Hepatocyte (in vitro differentiated cells): ENCODE measurements around the gene LAPTM5. TPM values are rescaled to one million over a fixed set of nuclear protein-coding genes. Genes with fewer than 3 reads are reported as not detected.

ENCODE experiments used
- DNase-seq: peaks from one replicate; pipeline ENCODE4 v3.0.0-alpha.2; 2016; ENCODE audit warnings: low spot score
- H2AFZ ChIP-seq: fragments of 200-600 bp; sonication (generic); 2 replicates; pipeline ENCODE4 v1.6.0; 2016; ENCODE audit warnings: antibody characterized with exemption, mild to moderate bottlenecking
- H3K27ac ChIP-seq: fragments of 200-600 bp; sonication (generic); 2 replicates; pipeline ENCODE4 v1.5.1; 2016; ENCODE audit warnings: mild to moderate bottlenecking
- H3K27me3 ChIP-seq: fragments of 200-600 bp; sonication (generic); 2 replicates; pipeline ENCODE4 v1.6.1; 2016
- H3K36me3 ChIP-seq: fragments of 200-600 bp; sonication (generic); replicated peaks from 2 replicates; pipeline ENCODE4 v1.5.1; 2016; ENCODE audit warnings: low read depth; ENCODE audit not compliant: insufficient read depth
- H3K4me1 ChIP-seq: fragments of 200-600 bp; sonication (generic); 2 replicates; pipeline ENCODE4 v1.5.1; 2016; ENCODE audit warnings: mild to moderate bottlenecking, moderate library complexity; ENCODE audit not compliant: insufficient read depth
- H3K4me2 ChIP-seq: fragments of 200-600 bp; sonication (generic); 2 replicates; pipeline ENCODE4 v1.6.0; 2016
- H3K4me3 ChIP-seq: fragments of 200-600 bp; sonication (generic); 2 replicates; pipeline ENCODE4 v1.5.1; 2016; ENCODE audit warnings: mild to moderate bottlenecking
- H3K79me2 ChIP-seq: fragments of 200-600 bp; sonication (generic); 2 replicates; pipeline ENCODE4 v1.6.0; 2017; ENCODE audit warnings: mild to moderate bottlenecking
- H3K9me2 ChIP-seq: fragments of 200-600 bp; sonication (generic); replicated peaks from 2 replicates; pipeline ENCODE4 v1.6.0; 2017; ENCODE audit warnings: mild to moderate bottlenecking; ENCODE audit not compliant: insufficient read depth
- H3K9me3 ChIP-seq: fragments of 200-600 bp; sonication (generic); 2 replicates; pipeline ENCODE4 v1.5.1; 2016; ENCODE audit warnings: low read depth, mild to moderate bottlenecking
- H4K20me1 ChIP-seq: fragments of 200-600 bp; sonication (generic); 2 replicates; pipeline ENCODE4 v1.6.0; 2016; ENCODE audit warnings: mild to moderate bottlenecking; ENCODE audit not compliant: insufficient read depth, poor library complexity, severe bottlenecking
- EZH2 ChIP-seq: fragments of 200-600 bp; sonication (generic); IDR thresholded peaks from 2 replicates; pipeline ENCODE4 v1.6.1; 2016; ENCODE audit warnings: antibody characterized with exemption, mild to moderate bottlenecking, borderline replicate concordance
- EZH2phosphoT487 ChIP-seq: fragments of 200-600 bp; sonication (generic); IDR thresholded peaks from one replicate; pipeline ENCODE4 v1.6.1; 2018; ENCODE audit warnings: antibody characterized with exemption, mild to moderate bottlenecking, low read depth, moderate library complexity; ENCODE audit not compliant: unreplicated experiment, severe bottlenecking
- WGBS: methylation state at CpG from one replicate; pipeline ENCODE4 v1.1.6; 2016; ENCODE audit warnings: low lambda C conversion rate; ENCODE audit errors: missing lambda C conversion rate; 5-methylcytosine and 5-hydroxymethylcytosine counted together
- polyA plus RNA-seq: library from polyadenylated mRNA; unstranded; fragments of >200 nt; fragmentation: Nextera tagmentation; extraction: Ambion mirVana; gene quantifications from 2 replicates; pipeline ENCODE4 v1.2.1, GENCODE V29; 2016
- total RNA-seq: library from RNA; depleted of rRNA; stranded (reverse); fragments of >200 nt; gene quantifications from 2 replicates; pipeline ENCODE4 v1.2.3, GENCODE V29; 2014
- TF ChIP-seq, protein P1 (sequence below): fragments of 200-600 bp; sonication (generic); IDR thresholded peaks from 2 replicates; pipeline ENCODE4 v1.5.1; 2016; ENCODE audit warnings: antibody characterized with exemption, mild to moderate bottlenecking; ENCODE audit not compliant: poor library complexity

LAPTM5 gene
- total and polyA plus RNA-seq, 2 experiments from 2014 or later, result 2.6 to 3.2 TPM

DNA sequence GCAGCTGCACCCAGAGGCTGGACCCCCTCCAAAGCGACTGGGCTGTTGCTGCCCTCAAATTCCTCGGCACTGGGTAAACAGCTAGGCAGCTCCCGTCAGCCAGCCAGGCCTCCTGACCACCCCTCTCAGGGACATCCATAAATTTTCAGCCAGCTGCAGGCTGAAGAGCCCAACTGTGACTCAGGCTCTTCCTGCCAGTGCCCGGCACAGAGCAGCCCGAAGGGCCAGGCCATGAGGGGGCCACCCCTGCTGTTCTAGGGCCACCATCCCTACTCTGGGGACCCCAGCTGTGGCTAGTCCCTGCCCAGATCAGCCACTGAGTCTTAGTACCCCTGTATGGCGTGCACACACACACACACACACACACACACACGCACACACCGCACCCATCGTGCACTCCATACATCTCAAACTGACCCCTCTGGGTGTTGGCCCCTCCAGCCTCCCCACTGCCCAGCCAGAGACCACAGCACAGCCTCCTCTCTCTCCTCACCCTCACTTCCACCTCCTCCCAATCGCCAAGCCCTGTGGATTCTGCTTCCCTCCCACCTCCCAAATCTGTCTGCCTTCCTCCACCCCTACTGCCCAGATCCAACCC lies 6.2 kb upstream of the LAPTM5 start:
- no peaks in the 10 kb centered on the region for H3K36me3 ChIP-seq
- H3K4me1 ChIP-seq, result peaks cover 8% of the 10 kb centered on the region
- no peak overlapping the region for H3K27ac ChIP-seq
- no peak overlapping the region for H3K4me2 ChIP-seq
- no peak for TF ChIP-seq EZH2phosphoT487
- TF ChIP-seq EZH2, result no peak
- TF ChIP-seq, protein P1, sequence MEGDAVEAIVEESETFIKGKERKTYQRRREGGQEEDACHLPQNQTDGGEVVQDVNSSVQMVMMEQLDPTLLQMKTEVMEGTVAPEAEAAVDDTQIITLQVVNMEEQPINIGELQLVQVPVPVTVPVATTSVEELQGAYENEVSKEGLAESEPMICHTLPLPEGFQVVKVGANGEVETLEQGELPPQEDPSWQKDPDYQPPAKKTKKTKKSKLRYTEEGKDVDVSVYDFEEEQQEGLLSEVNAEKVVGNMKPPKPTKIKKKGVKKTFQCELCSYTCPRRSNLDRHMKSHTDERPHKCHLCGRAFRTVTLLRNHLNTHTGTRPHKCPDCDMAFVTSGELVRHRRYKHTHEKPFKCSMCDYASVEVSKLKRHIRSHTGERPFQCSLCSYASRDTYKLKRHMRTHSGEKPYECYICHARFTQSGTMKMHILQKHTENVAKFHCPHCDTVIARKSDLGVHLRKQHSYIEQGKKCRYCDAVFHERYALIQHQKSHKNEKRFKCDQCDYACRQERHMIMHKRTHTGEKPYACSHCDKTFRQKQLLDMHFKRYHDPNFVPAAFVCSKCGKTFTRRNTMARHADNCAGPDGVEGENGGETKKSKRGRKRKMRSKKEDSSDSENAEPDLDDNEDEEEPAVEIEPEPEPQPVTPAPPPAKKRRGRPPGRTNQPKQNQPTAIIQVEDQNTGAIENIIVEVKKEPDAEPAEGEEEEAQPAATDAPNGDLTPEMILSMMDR, result no peak
- no peaks in the 10 kb centered on the region for H3K27me3 ChIP-seq
- no peaks in the 10 kb centered on the region for H3K79me2 ChIP-seq
- DNase-seq, result peak; percentile 46
- no peaks in the 10 kb centered on the region for H4K20me1 ChIP-seq
- no peaks in the 10 kb centered on the region for H3K9me3 ChIP-seq
- no peak overlapping the region for H3K4me3 ChIP-seq
- no peaks in the 10 kb centered on the region for H3K9me2 ChIP-seq
- WGBS, result 45% methylated on average over 9 of the region's 10 CpGs
- H2AFZ ChIP-seq, result no peak overlapping the region

DNA sequence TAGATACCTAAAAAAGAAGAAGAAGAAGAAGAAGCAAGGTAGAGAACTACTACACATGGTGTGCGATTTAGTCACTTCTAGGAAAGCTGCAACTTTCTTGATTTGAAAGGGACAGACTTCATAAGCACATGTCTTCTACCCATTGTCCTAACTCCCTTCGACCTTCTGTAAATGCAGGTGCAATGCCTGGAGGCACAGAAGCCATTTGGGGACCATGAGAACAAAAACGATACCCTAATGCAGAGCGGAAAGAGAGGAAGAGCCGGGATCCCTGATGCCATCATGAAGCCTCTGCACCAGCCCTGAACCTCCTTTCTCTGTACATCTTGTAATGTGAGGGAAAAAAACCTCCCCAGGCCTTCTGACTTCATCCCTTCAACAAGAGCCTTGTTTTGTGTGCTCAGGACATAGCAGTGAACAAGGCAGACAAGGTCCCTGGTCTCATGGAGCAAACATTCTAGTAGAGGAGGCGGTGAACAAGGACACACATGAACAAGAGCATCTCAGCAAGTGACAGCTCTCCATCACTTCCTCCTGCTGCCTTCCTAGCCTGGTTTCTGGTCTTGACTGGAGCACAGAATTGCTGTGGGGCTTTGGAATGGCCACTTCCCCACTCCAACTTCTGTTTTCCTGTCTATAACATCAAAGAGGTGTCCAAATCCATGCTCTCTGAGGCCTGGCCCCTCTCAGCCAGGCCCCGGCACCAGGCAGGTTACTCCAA lies 5.5 kb upstream of the LAPTM5 start:
- Histone ChIP-seq H3K27me3 (no peaks in the 10 kb centered on the region), H3K27ac (no peak overlapping the region)
- TF ChIP-seq, protein P1, result no peak
- TF ChIP-seq EZH2phosphoT487, result no peak
- no peak for TF ChIP-seq EZH2

DNA sequence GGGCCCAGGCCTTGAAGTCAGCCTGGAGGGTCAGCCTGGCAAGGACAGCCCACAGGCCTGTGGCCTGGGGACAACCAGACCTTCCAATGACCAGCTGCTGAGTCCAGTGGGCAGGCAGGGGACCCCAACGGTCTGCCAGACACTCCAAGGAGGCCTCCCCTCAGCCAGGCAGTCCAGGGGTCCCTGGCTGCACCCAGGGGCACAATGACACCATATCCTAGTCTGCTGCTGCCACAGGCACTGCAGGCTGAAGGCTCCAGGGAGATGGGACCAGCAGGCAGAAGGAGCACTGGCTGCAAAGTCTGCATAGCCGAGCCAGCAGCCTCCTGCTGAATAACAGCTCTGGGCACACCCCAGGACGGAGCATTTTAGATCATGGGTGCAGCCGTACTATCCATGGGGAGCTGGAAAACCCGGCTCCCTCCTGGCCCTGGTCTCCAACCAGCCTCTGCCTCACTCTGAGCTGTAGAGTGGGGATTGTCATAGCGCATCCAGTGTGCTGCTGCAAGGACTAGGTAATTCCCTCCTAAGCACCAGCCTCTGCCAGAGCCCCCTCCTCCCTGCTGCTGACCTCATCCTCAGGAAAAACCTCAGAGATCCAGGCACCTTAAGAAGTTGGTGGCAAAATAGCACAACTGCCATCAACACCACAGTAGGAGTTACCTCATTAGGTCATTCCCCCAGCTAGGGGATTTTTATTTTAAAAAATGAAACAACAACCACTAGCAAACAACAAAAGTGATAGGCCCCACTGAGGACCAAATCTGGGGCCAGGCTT lies 4.8 kb upstream of the LAPTM5 start:
- H3K27ac ChIP-seq, result no peak overlapping the region
- peaks cover 8% of the 10 kb centered on the region for H3K4me1 ChIP-seq
- no peaks in the 10 kb centered on the region for H3K9me2 ChIP-seq
- no peaks in the 10 kb centered on the region for H3K79me2 ChIP-seq
- no peaks in the 10 kb centered on the region for H3K27me3 ChIP-seq
- 75% methylated on average over 6 of the region's 6 CpGs for WGBS
- no peak for DNase-seq
- no peak overlapping the region for H2AFZ ChIP-seq
- H3K4me3 ChIP-seq, result no peak overlapping the region
- H3K4me2 ChIP-seq, result no peak overlapping the region
- no peaks in the 10 kb centered on the region for H3K9me3 ChIP-seq
- no peaks in the 10 kb centered on the region for H4K20me1 ChIP-seq
- TF ChIP-seq EZH2 (no peak), EZH2phosphoT487 (no peak)
- TF ChIP-seq, protein P1, result no peak
- H3K36me3 ChIP-seq, result no peaks in the 10 kb centered on the region

More for the DNA sequence above, 5.5 kb upstream of the LAPTM5 start:
- WGBS, result 74% methylated on average over 7 of the region's 7 CpGs
- Histone ChIP-seq H3K9me3 (no peaks in the 10 kb centered on the region), H3K36me3 (no peaks in the 10 kb centered on the region), H3K4me2 (no peak overlapping the region), H3K4me1 (peaks cover 8% of the 10 kb centered on the region), H3K4me3 (no peak overlapping the region), H2AFZ (no peak overlapping the region), H4K20me1 (no peaks in the 10 kb centered on the region), H3K79me2 (no peaks in the 10 kb centered on the region), H3K9me2 (no peaks in the 10 kb centered on the region)
- no peak for DNase-seq
